Upper lobe of left lung (tissue), 6 donors: ENCODE results near the gene KIF4A. TPM values are rescaled to one million over a fixed set of nuclear protein-coding genes. Genes with fewer than 3 reads are reported as not detected.
A peak's percentile ranks its signal among the peaks of the same experiment; 100 is the strongest.

Source experiments
- ATAC-seq, 2 donors: fragments of 200-7000 bp; cut with Tn5 transposase; one replicate each; pipeline ENCODE4 v1.9.1; 2022; ENCODE audit warnings: mild to moderate bottlenecking in 2 of 2, moderate library complexity in 2 of 2; ENCODE audit not compliant: low FRiP score in 2 of 2
- DNase-seq, 2 donors: peaks; one replicate each; pipeline ENCODE4 v3.0.0-alpha.2; 2019 to 2020
- H3K27ac ChIP-seq, 4 donors: fragments of 200-600 bp; sonication (generic); one replicate each; pipeline ENCODE4 v1.5.1; 2016 to 2019
- H3K27me3 ChIP-seq, 4 donors: fragments of 200-600 bp; sonication (generic); one replicate each; pipeline ENCODE4 v1.5.1; 2017 to 2019
- H3K36me3 ChIP-seq, 4 donors: fragments of 200-600 bp; sonication (generic); one replicate each; pipeline ENCODE4 v1.5.1; 2016 to 2019
- H3K4me1 ChIP-seq, 4 donors: fragments of 200-600 bp; sonication (generic); one replicate each; pipeline ENCODE4 v1.5.1; 2018 to 2019
- H3K4me3 ChIP-seq, 4 donors: fragments of 200-600 bp; sonication (generic); one replicate each; pipeline ENCODE4 v1.5.1; 2017 to 2019; ENCODE audit warnings: mild to moderate bottlenecking in 2 of 4, moderate library complexity in 1 of 4
- H3K9me3 ChIP-seq, 4 donors: fragments of 200-600 bp; sonication (generic); one replicate each; pipeline ENCODE4 v1.5.1; 2018 to 2019
- EP300 ChIP-seq, 4 donors: sonication (generic); formaldehyde crosslinking; IDR thresholded peaks; one replicate each; pipeline ENCODE4 v1.5.1; 2017; ENCODE audit warnings: antibody characterized with exemption in 4 of 4, control low read depth in 2 of 4
- POLR2A ChIP-seq, 4 donors: fragments of 450-650 bp; IDR thresholded peaks; one replicate each; pipeline ENCODE4 v1.5.1; 2016 to 2017; ENCODE audit warnings: antibody characterized with exemption in 4 of 4, mild to moderate bottlenecking in 2 of 4
- POLR2AphosphoS5 ChIP-seq, 2 donors: sonication (generic); formaldehyde crosslinking; IDR thresholded peaks; one replicate each; pipeline ENCODE4 v1.5.1; 2017; ENCODE audit warnings: antibody characterized with exemption in 2 of 2
- WGBS, 2 donors: methylation state at CpG; one replicate each; pipeline ENCODE4 v1.1.5; 2017 to 2018; 5-methylcytosine and 5-hydroxymethylcytosine counted together
- total RNA-seq, 6 donors: library from RNA; depleted of rRNA in 4 of 6; stranded (reverse); fragments of >200 nt in 4 of 6; gene quantifications; one replicate each; pipeline versions ENCODE4 v1.1.0 to v1.2.1, GENCODE V29; 2016 to 2021
- TF ChIP-seq, protein P1 (sequence below), 6 experiments: fragments of 450-650 bp in 4 of 6; fragments of 200-600 bp in 2 of 6; sonication (generic) in 2 of 6; IDR thresholded peaks; one replicate each; pipeline ENCODE4 v1.5.1; 2016 to 2019; ENCODE audit warnings: antibody characterized with exemption in 6 of 6
- donor health status: DM: no; HTN: no; CAD: no; lungs with moderate emphysema.
- donor health status: DM: no; HTN: yes; CAD: no; lungs with severe emphysema.

The KIF4A gene
- total RNA-seq, 6 donors from 2014 or later: under 0.01 to 2.6 (median 0.69) TPM

DNA sequence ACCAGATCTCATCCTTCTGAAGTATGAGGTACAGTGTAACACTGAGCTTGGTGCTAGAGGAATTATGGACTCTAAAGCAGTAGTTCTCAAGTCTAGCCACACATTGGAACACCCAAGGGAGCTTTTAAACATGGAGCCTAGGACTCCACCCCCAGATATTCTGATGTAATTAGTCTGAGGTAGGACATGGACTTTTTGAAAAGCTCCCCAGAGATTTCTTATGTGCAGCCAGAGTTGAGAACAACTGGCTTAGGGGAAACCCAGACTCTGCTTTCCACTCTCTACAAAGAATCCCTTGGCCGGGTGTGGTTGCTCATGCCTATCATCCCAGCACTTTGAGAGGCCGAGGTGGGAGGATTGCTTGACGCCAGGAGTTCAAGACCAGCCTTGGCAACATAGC is 121.6 kb downstream of the KIF4A start:
- Histone ChIP-seq H3K4me3 (no peak overlapping the region), H3K9me3 (no peaks in the 10 kb centered on the region), H3K36me3 (no peaks in the 10 kb centered on the region), H3K27me3 (no peaks in the 10 kb centered on the region), H3K27ac (no peak overlapping the region), H3K4me1 (no peaks in the 10 kb centered on the region)
- WGBS, 2 donors: 74 to 95% methylated on average over 3 of the region's 3 CpGs
- DNase-seq (no peak), ATAC-seq (no peak)
- TF ChIP-seq, protein P1, sequence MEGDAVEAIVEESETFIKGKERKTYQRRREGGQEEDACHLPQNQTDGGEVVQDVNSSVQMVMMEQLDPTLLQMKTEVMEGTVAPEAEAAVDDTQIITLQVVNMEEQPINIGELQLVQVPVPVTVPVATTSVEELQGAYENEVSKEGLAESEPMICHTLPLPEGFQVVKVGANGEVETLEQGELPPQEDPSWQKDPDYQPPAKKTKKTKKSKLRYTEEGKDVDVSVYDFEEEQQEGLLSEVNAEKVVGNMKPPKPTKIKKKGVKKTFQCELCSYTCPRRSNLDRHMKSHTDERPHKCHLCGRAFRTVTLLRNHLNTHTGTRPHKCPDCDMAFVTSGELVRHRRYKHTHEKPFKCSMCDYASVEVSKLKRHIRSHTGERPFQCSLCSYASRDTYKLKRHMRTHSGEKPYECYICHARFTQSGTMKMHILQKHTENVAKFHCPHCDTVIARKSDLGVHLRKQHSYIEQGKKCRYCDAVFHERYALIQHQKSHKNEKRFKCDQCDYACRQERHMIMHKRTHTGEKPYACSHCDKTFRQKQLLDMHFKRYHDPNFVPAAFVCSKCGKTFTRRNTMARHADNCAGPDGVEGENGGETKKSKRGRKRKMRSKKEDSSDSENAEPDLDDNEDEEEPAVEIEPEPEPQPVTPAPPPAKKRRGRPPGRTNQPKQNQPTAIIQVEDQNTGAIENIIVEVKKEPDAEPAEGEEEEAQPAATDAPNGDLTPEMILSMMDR (IDR thresholded peaks at IDR 0.05): no peak
- TF ChIP-seq EP300 (IDR thresholded peaks at IDR 0.05): no peak

GRCh38 chrX:70421618-70422017 is 131.7 kb downstream of the KIF4A start:
- 46% methylated on average over 2 of the region's 2 CpGs; no CpG with 5 or more reads in 1 of the 2 donors for whole genome bisulfite sequencing, 2 donors
- DNase-seq (no peak), ATAC-seq (no peak)
- TF ChIP-seq POLR2A (IDR thresholded peaks at IDR 0.05) (no peak), EP300 (IDR thresholded peaks at IDR 0.05) (no peak), POLR2AphosphoS5 (IDR thresholded peaks at IDR 0.05) (no peak)
- TF ChIP-seq, protein P1 (IDR thresholded peaks at IDR 0.05): no peak
- no peak overlapping the region for H3K4me3 ChIP-seq
- H3K27ac ChIP-seq: no peak overlapping the region
- H3K4me1 ChIP-seq: no peaks in the 10 kb centered on the region
- no peaks in the 10 kb centered on the region for H3K9me3 ChIP-seq
- no peaks in the 10 kb centered on the region for H3K36me3 ChIP-seq
- H3K27me3 ChIP-seq: no peaks in the 10 kb centered on the region

GRCh38 chrX:70422851-70423341 is 133.0 kb downstream of the KIF4A start, which contains the start of gene GDPD2:
TSS of gene GDPD2 (plus strand) at chrX:70423314. CDS start at chrX:70424985, 1,671 bp downstream.
- ATAC-seq: no peak
- Histone ChIP-seq H3K27ac (no peak within 1 kb of the TSS), H3K36me3 (no peaks in the 10 kb centered on the region), H3K27me3 (no peaks in the 10 kb centered on the region), H3K9me3 (no peaks in the 10 kb centered on the region), H3K4me1 (no peaks in the 10 kb centered on the region), H3K4me3 (no peak within 1 kb of the TSS)
- TF ChIP-seq POLR2AphosphoS5 (IDR thresholded peaks at IDR 0.05): no peak
- TF ChIP-seq, protein P1 (IDR thresholded peaks at IDR 0.05): peak in 1 of 6 experiments; percentile 8
- WGBS, 2 donors: 6 to 36% methylated on average over 2 to 11 of the region's 11 CpGs
- DNase-seq: peak in 1 of 2 donors; percentile 20

- Histone ChIP-seq H3K36me3 (no peaks in the 10 kb centered on the region), H3K4me1 (no peaks in the 10 kb centered on the region), H3K4me3 (no peak overlapping the region), H3K27ac (no peak overlapping the region), H3K27me3 (no peaks in the 10 kb centered on the region), H3K9me3 (no peaks in the 10 kb centered on the region)
- TF ChIP-seq EP300 (IDR thresholded peaks at IDR 0.05): no peak
- TF ChIP-seq, protein P1 (IDR thresholded peaks at IDR 0.05): no peak
- WGBS, 2 donors: 68 to 84% methylated on average over 10 of the region's 10 CpGs
- ATAC-seq (no peak), DNase-seq (no peak)
These were observed 134.2 kb downstream of the KIF4A start for GRCh38 chrX:70423936-70424675.

GRCh38 chrX:70424801-70425200 is 134.9 kb downstream of the KIF4A start:
- Histone ChIP-seq H3K9me3 (no peaks in the 10 kb centered on the region), H3K36me3 (no peaks in the 10 kb centered on the region), H3K4me3 (no peak overlapping the region), H3K27ac (no peak overlapping the region), H3K27me3 (no peaks in the 10 kb centered on the region), H3K4me1 (no peaks in the 10 kb centered on the region)
- TF ChIP-seq, protein P1 (IDR thresholded peaks at IDR 0.05): no peak
- TF ChIP-seq EP300 (IDR thresholded peaks at IDR 0.05): no peak
- no peak for TF ChIP-seq POLR2AphosphoS5 (IDR thresholded peaks at IDR 0.05)
- ATAC-seq: no peak
- 83% methylated on average over 10 of the region's 10 CpGs; no CpG with 5 or more reads in 1 of the 2 donors for WGBS, 2 donors
- DNase-seq: peak in 1 of 2 donors; percentile 44
